ENCODE measurements around the gene ERP27.

The ERP27 gene

GRCh38 chr12:14920475-14921126 is 17.7 kb downstream of the ERP27 start:
- no peaks in the 10 kb centered on the region for H4K20me1 ChIP-seq (ENCODE audit: insufficient read depth, low read length)
- H3K9ac ChIP-seq (ENCODE audit: low read length) = no peak overlapping the region
- TF ChIP-seq EZH2 (optimal IDR thresholded peaks at IDR 0.05; ENCODE audit: low read depth, low read length) (no peak), EZH2phosphoT487 (IDR thresholded peaks at IDR 0.05; ENCODE audit: low read length) (no peak), CTCF (IDR thresholded peaks at IDR 0.05; ENCODE audit: low read length) (no peak)
- no peak overlapping the region; the same call in 1 of the 2 replicates for H3K4me2 ChIP-seq (ENCODE audit: low read depth, low read length)
- no peaks in the 10 kb centered on the region for H3K27me3 ChIP-seq (replicated peaks; ENCODE audit: insufficient read depth, low read length)
- H3K36me3 ChIP-seq (replicated peaks; ENCODE audit: insufficient read depth, low read length) = no peaks in the 10 kb centered on the region
- no peaks in the 10 kb centered on the region for H3F3A ChIP-seq (ENCODE audit: insufficient read depth, low read length)
- H3K4me1 ChIP-seq (ENCODE audit: low read length) = peaks cover 12% of the 10 kb centered on the region
- 0 out of 2 replicates have a peak overlapping the region, but pooled peaks have one; percentile 12 for H2AFZ ChIP-seq (ENCODE audit: low read length)
- H3K79me2 ChIP-seq (ENCODE audit: low read length) = no peaks in the 10 kb centered on the region
- no peaks in the 10 kb centered on the region for H3K9me2 ChIP-seq (replicated peaks; ENCODE audit: insufficient read depth, low read length)
- peak overlapping the region; percentile 1; the same call in 1 of the 2 replicates for H3K27ac ChIP-seq (ENCODE audit: low read length)
- DNase-seq = peak; percentile 35
- H3K4me3 ChIP-seq (ENCODE audit: low read length) = no peak overlapping the region
- H3K9me3 ChIP-seq (replicated peaks; ENCODE audit: insufficient read depth, low read length) = no peaks in the 10 kb centered on the region

GRCh38 chr12:14919455-14919854 is 18.9 kb downstream of the ERP27 start:
- no peak overlapping the region for H3K4me2 ChIP-seq (ENCODE audit: low read depth, low read length)
- H3K4me1 ChIP-seq (ENCODE audit: low read length) = peaks cover 12% of the 10 kb centered on the region
- H3K9me2 ChIP-seq (replicated peaks; ENCODE audit: insufficient read depth, low read length) = no peaks in the 10 kb centered on the region
- no peak overlapping the region for H3K27ac ChIP-seq (ENCODE audit: low read length)
- H3K9ac ChIP-seq (ENCODE audit: low read length) = no peak overlapping the region
- no peak overlapping the region for H3K4me3 ChIP-seq (ENCODE audit: low read length)
- H2AFZ ChIP-seq (ENCODE audit: low read length) = no peak overlapping the region
- H4K20me1 ChIP-seq (ENCODE audit: insufficient read depth, low read length) = no peaks in the 10 kb centered on the region
- H3K36me3 ChIP-seq (replicated peaks; ENCODE audit: insufficient read depth, low read length) = no peaks in the 10 kb centered on the region
- no peaks in the 10 kb centered on the region for H3F3A ChIP-seq (ENCODE audit: insufficient read depth, low read length)
- DNase-seq = no peak
- TF ChIP-seq CTCF (IDR thresholded peaks at IDR 0.05; ENCODE audit: low read length) = no peak
- TF ChIP-seq EZH2 (optimal IDR thresholded peaks at IDR 0.05; ENCODE audit: low read depth, low read length) = no peak
- TF ChIP-seq EZH2phosphoT487 (IDR thresholded peaks at IDR 0.05; ENCODE audit: low read length) = no peak
- no peaks in the 10 kb centered on the region for H3K27me3 ChIP-seq (replicated peaks; ENCODE audit: insufficient read depth, low read length)
- no peaks in the 10 kb centered on the region for H3K79me2 ChIP-seq (ENCODE audit: low read length)
- H3K9me3 ChIP-seq (replicated peaks; ENCODE audit: insufficient read depth, low read length) = no peaks in the 10 kb centered on the region

GRCh38 chr12:14915736-14916135 is 22.6 kb downstream of the ERP27 start:
- H4K20me1 ChIP-seq (ENCODE audit: insufficient read depth, low read length) = no peaks in the 10 kb centered on the region
- DNase-seq = no peak
- H3K9ac ChIP-seq (ENCODE audit: low read length) = no peak overlapping the region
- H3K4me2 ChIP-seq (ENCODE audit: low read depth, low read length) = no peak overlapping the region
- no peaks in the 10 kb centered on the region for H3F3A ChIP-seq (ENCODE audit: insufficient read depth, low read length)
- H3K27ac ChIP-seq (ENCODE audit: low read length) = no peak overlapping the region
- H2AFZ ChIP-seq (ENCODE audit: low read length) = no peak overlapping the region
- H3K9me2 ChIP-seq (replicated peaks; ENCODE audit: insufficient read depth, low read length) = no peaks in the 10 kb centered on the region
- H3K4me3 ChIP-seq (ENCODE audit: low read length) = no peak overlapping the region
- no peaks in the 10 kb centered on the region for H3K79me2 ChIP-seq (ENCODE audit: low read length)
- H3K4me1 ChIP-seq (ENCODE audit: low read length) = peaks cover 4% of the 10 kb centered on the region
- H3K9me3 ChIP-seq (replicated peaks; ENCODE audit: insufficient read depth, low read length) = no peaks in the 10 kb centered on the region
- H3K36me3 ChIP-seq (replicated peaks; ENCODE audit: insufficient read depth, low read length) = no peaks in the 10 kb centered on the region
- no peaks in the 10 kb centered on the region for H3K27me3 ChIP-seq (replicated peaks; ENCODE audit: insufficient read depth, low read length)
- TF ChIP-seq CTCF (IDR thresholded peaks at IDR 0.05; ENCODE audit: low read length) (no peak), EZH2phosphoT487 (IDR thresholded peaks at IDR 0.05; ENCODE audit: low read length) (no peak), EZH2 (optimal IDR thresholded peaks at IDR 0.05; ENCODE audit: low read depth, low read length) (no peak)

All from MM.1S (cell line).